HEK293 (cell line): ENCODE data around the gene ISL1.

Experiments
- CTCF ChIA-PET: fragments of 350-600 bp; formaldehyde crosslinking; extraction: SDS; loops from one replicate; lab custom pipeline; 2021; ENCODE audit warnings: antibody characterized with exemption; lab: Yijun Ruan, JAX
- POLR2A ChIA-PET: fragments of 300-600 bp; formaldehyde crosslinking; extraction: SDS; loops from one replicate; lab custom pipeline; 2020; ENCODE audit warnings: antibody characterized with exemption, inconsistent platforms; lab: Yijun Ruan, JAX
- H3K27ac ChIP-seq: fragments of 200-500 bp; sonication (Bioruptor generic); 2 replicates; pipeline ENCODE4 v1.5.1; 2014; ENCODE audit warnings: low read depth, low read length, control low read depth, inconsistent platforms; ENCODE audit errors: extremely low read depth
- H3K36me3 ChIP-seq, 2 experiments: fragments of 200-500 bp in 1 of 2; sonication (Bioruptor generic) in 1 of 2; 1 replicate in 1 of 2; 2 replicates in 1 of 2; pipeline ENCODE4 v1.5.1; 2014 to 2017; ENCODE audit warnings: inconsistent platforms in 2 of 2, low read length in 2 of 2; ENCODE audit not compliant: control insufficient read depth in 2 of 2, insufficient read depth in 1 of 2
- H3K4me1 ChIP-seq: fragments of 200-500 bp; sonication (Bioruptor generic); 2 replicates; pipeline ENCODE4 v1.5.1; 2014; ENCODE audit warnings: mild to moderate bottlenecking, low read length, inconsistent platforms; ENCODE audit not compliant: control insufficient read depth, insufficient read depth
- H3K4me3 ChIP-seq: 2 replicates; pipeline ENCODE4 v1.5.1; 2011; ENCODE audit warnings: low read depth, mild to moderate bottlenecking, control low read depth, low read length, moderate library complexity
- H3K9me3 ChIP-seq: fragments of 200-500 bp; sonication (Bioruptor generic); 2 replicates; pipeline ENCODE4 v1.5.1; 2014; ENCODE audit warnings: low read depth, low read length, inconsistent platforms; ENCODE audit not compliant: control insufficient read depth, insufficient read depth
- FEZF1 ChIP-seq: fragments of 450-650 bp; formaldehyde crosslinking; IDR thresholded peaks from 2 replicates; pipeline ENCODE4 v1.5.1; 2016; ENCODE audit warnings: missing biosample characterization, missing genetic modification characterization
- GFI1B ChIP-seq: fragments of 450-650 bp; formaldehyde crosslinking; IDR thresholded peaks from 2 replicates; pipeline ENCODE4 v1.5.1; 2016; ENCODE audit warnings: missing biosample characterization, missing genetic modification characterization
- PRDM4 ChIP-seq: fragments of 450-650 bp; formaldehyde crosslinking; IDR thresholded peaks from 2 replicates; pipeline ENCODE4 v1.5.1; 2017; ENCODE audit warnings: missing biosample characterization, missing genetic modification characterization
- REPIN1 ChIP-seq: fragments of 450-650 bp; formaldehyde crosslinking; IDR thresholded peaks from 2 replicates; pipeline ENCODE4 v1.5.1; 2017; ENCODE audit warnings: missing biosample characterization, missing genetic modification characterization, low read depth
- TCF7L2 ChIP-seq: IDR thresholded peaks from 2 replicates; pipeline ENCODE4 v1.6.1; 2011; ENCODE audit warnings: low read depth, mild to moderate bottlenecking, inconsistent platforms, low read length, moderate library complexity, borderline replicate concordance
- TRIM28 ChIP-seq: IDR thresholded peaks from 2 replicates; pipeline ENCODE4 v1.6.1; 2011; ENCODE audit warnings: low read length, control low read depth, borderline replicate concordance
- YY1 ChIP-seq: fragments of 450-650 bp; formaldehyde crosslinking; IDR thresholded peaks from 2 replicates; pipeline ENCODE4 v1.5.1; 2018; ENCODE audit warnings: missing biosample characterization, missing genetic modification characterization
- ZBTB6 ChIP-seq: fragments of 450-650 bp; formaldehyde crosslinking; IDR thresholded peaks from 2 replicates; pipeline ENCODE4 v1.5.1; 2017; ENCODE audit warnings: missing biosample characterization, missing genetic modification characterization
- ZFP69B ChIP-seq: fragments of 450-650 bp; formaldehyde crosslinking; IDR thresholded peaks from 2 replicates; pipeline ENCODE4 v1.5.1; 2016; ENCODE audit warnings: missing biosample characterization, missing genetic modification characterization
- ZIC2 ChIP-seq: fragments of 450-650 bp; formaldehyde crosslinking; IDR thresholded peaks from 2 replicates; pipeline ENCODE4 v1.5.1; 2016; ENCODE audit warnings: missing biosample characterization, missing genetic modification characterization
- ZNF121 ChIP-seq: fragments of 450-650 bp; formaldehyde crosslinking; IDR thresholded peaks from 2 replicates; pipeline ENCODE4 v1.5.1; 2016; ENCODE audit warnings: missing biosample characterization, missing genetic modification characterization
- ZNF138 ChIP-seq: fragments of 450-650 bp; formaldehyde crosslinking; IDR thresholded peaks from 2 replicates; pipeline ENCODE4 v1.5.1; 2016; ENCODE audit warnings: missing biosample characterization, missing genetic modification characterization, borderline replicate concordance
- ZNF16 ChIP-seq: fragments of 450-650 bp; formaldehyde crosslinking; IDR thresholded peaks from 2 replicates; pipeline ENCODE4 v1.5.1; 2016; ENCODE audit warnings: low read depth, missing biosample characterization, missing genetic modification characterization
- ZNF174 ChIP-seq: fragments of 450-650 bp; formaldehyde crosslinking; IDR thresholded peaks from 2 replicates; pipeline ENCODE4 v1.5.0; 2017; ENCODE audit warnings: missing biosample characterization, mild to moderate bottlenecking, missing genetic modification characterization
- ZNF23 ChIP-seq: fragments of 450-650 bp; formaldehyde crosslinking; IDR thresholded peaks from 2 replicates; pipeline ENCODE4 v1.5.1; 2016; ENCODE audit warnings: missing biosample characterization, missing genetic modification characterization, borderline replicate concordance
- ZNF544 ChIP-seq: fragments of 450-650 bp; formaldehyde crosslinking; IDR thresholded peaks from 2 replicates; pipeline ENCODE4 v1.5.0; 2017; ENCODE audit warnings: missing biosample characterization, missing genetic modification characterization
- ZNF561 ChIP-seq: fragments of 450-650 bp; IDR thresholded peaks from 2 replicates; pipeline ENCODE4 v1.5.1; 2018; ENCODE audit warnings: missing biosample characterization, missing genetic modification characterization, borderline replicate concordance
- ZNF571 ChIP-seq: fragments of 450-650 bp; formaldehyde crosslinking; IDR thresholded peaks from 2 replicates; pipeline ENCODE4 v1.5.0; 2017; ENCODE audit warnings: missing biosample characterization, missing genetic modification characterization
- ZNF596 ChIP-seq: fragments of 450-650 bp; IDR thresholded peaks from 2 replicates; pipeline ENCODE4 v1.5.0; 2018; ENCODE audit warnings: missing biosample characterization, mild to moderate bottlenecking, missing genetic modification characterization, moderate library complexity
- ZNF626 ChIP-seq: fragments of 450-650 bp; sonication (Bioruptor Pico); formaldehyde crosslinking; IDR thresholded peaks from 2 replicates; pipeline ENCODE4 v1.5.1; 2018; ENCODE audit warnings: missing biosample characterization, missing genetic modification characterization, inconsistent platforms
- ZNF658 ChIP-seq: fragments of 450-650 bp; formaldehyde crosslinking; IDR thresholded peaks from 2 replicates; pipeline ENCODE4; 2016; ENCODE audit warnings: missing biosample characterization, missing genetic modification characterization
- ZNF768 ChIP-seq: fragments of 450-650 bp; formaldehyde crosslinking; IDR thresholded peaks from 2 replicates; pipeline ENCODE4 v1.5.1; 2018; ENCODE audit warnings: missing biosample characterization, mild to moderate bottlenecking, missing genetic modification characterization
- ZSCAN4 ChIP-seq: fragments of 450-650 bp; formaldehyde crosslinking; IDR thresholded peaks from 2 replicates; pipeline ENCODE4 v1.5.1; 2017; ENCODE audit warnings: missing biosample characterization, missing genetic modification characterization

Gene ISL1

GRCh38 chr5:51395666-51396356 is 12.6 kb downstream of the ISL1 start (continued):
- TF ChIP-seq ZFP69B, result no peak
- no peak for TF ChIP-seq ZNF138 (tag by site-specific recombination)
- no peak for TF ChIP-seq FEZF1 (tag by site-specific recombination)
- TF ChIP-seq ZNF596, result no peak
- TF ChIP-seq, all 188 proteins: peak for 0

GRCh38 chr5:51396797-51397196 is 13.5 kb downstream of the ISL1 start:
- Histone ChIP-seq H3K4me3 (no peak overlapping the region), H3K36me3 (peaks cover 0 to 13% of the 10 kb centered on the region in 2 experiments; a peak in 1 of 3 replicates)
- TF ChIP-seq ZNF121 (tag by site-specific recombination), result no peak
- no peak for TF ChIP-seq ZNF658
- TF ChIP-seq ZNF174 (tag by site-specific recombination), result no peak
- no peak for TF ChIP-seq ZNF544 (tag by site-specific recombination)
- TF ChIP-seq, all 188 proteins: peak for 0
- Histone ChIP-seq H3K4me1 (peaks cover 9% of the 10 kb centered on the region), H3K27ac (no peak overlapping the region), H3K9me3 (no peaks in the 10 kb centered on the region)
- ChIA-PET POLR2A (interaction anchor here (1.9 kb wide), 1 partner anchor 14 kb away, joined by 9 read pairs; the partner anchor contains the start of gene ISL1), CTCF (no interaction called here)

GRCh38 chr5:51397996-51398395 is 14.7 kb downstream of the ISL1 start:
- Histone ChIP-seq H3K4me3 (no peak overlapping the region), H3K4me1 (peaks cover 7% of the 10 kb centered on the region; the same call in 1 of the 2 replicates), H3K36me3 (peaks cover 0 to 11% of the 10 kb centered on the region in 2 experiments; a peak in 1 of 3 replicates), H3K9me3 (no peaks in the 10 kb centered on the region), H3K27ac (no peak overlapping the region)
- POLR2A ChIA-PET, result interaction anchor here (1.9 to 2.2 kb wide), 2 partner anchors 15 to 16 kb away, joined by 9 to 14 read pairs; partner anchors contain the start of gene ISL1
- TF ChIP-seq TRIM28 (0 out of 2 replicates have a peak, but pooled peaks have one; percentile 16), ZNF23 (no peak), YY1 (no peak), ZNF571 (tag by site-specific recombination) (no peak), ZNF16 (tag by site-specific recombination) (no peak), ZNF626 (no peak), TCF7L2 (peak; percentile 40; the same call in 1 of the 2 replicates), PRDM4 (tag by site-specific recombination) (no peak), GFI1B (no peak)
- CTCF ChIA-PET, result no interaction called here

- peak overlapping the region; percentile 27; the same call in 1 of the 2 replicates for H3K27ac ChIP-seq
- H3K9me3 ChIP-seq, result no peaks in the 10 kb centered on the region
- H3K36me3 ChIP-seq, result peaks cover 0 to 1% of the 10 kb centered on the region in 2 experiments; a peak in 1 of 3 replicates
- peaks cover 7% of the 10 kb centered on the region; the same call in 1 of the 2 replicates for H3K4me1 ChIP-seq
- ChIA-PET POLR2A (interaction anchor here (2.2 kb wide), 1 partner anchor 17 kb away, joined by 14 read pairs; the partner anchor contains the start of gene ISL1), CTCF (interaction anchor here (2.1 kb wide), 1 partner anchor 436 kb away, joined by 6 read pairs; no protein-coding TSS in a partner anchor)
- H3K4me3 ChIP-seq, result peak overlapping the region; percentile 25
- TF ChIP-seq REPIN1 (tag by site-specific recombination) (no peak), ZBTB6 (tag by site-specific recombination) (no peak), ZNF768 (tag by site-specific recombination) (no peak), ZNF561 (tag by site-specific recombination) (no peak), ZIC2 (no peak), ZSCAN4 (tag by site-specific recombination) (no peak)
Measured at GRCh38 chr5:51398875-51399642, 15.8 kb downstream of the ISL1 start.
